Panc1 (cell line): ENCODE results near the gene MTMR12. TPM values are rescaled to one million over a fixed set of nuclear protein-coding genes. Genes with fewer than 3 reads are reported as not detected.
A peak's percentile ranks its signal among the peaks of the same experiment; 100 is the strongest.

Experiments used
- ATAC-seq: fragments of 200-7000 bp; cut with Tn5 transposase; 2 replicates; pipeline ENCODE4 v1.9.1; 2020; ENCODE audit warnings: mild to moderate bottlenecking, moderate library complexity
- BruUV-seq: library from RNA; stranded (reverse); fragments of 400-500 nt; replicated peaks from 2 replicates; lab custom pipeline; 2021; lab: Mats Ljungman, UMichigan
- CTCF ChIA-PET: fragments of 300-600 bp; sonication (Branson Sonifier 250); formaldehyde crosslinking; loops from one replicate; lab custom pipeline; 2022; ENCODE audit warnings: antibody characterized with exemption; lab: Charles Lee
- POLR2A ChIA-PET: fragments of 300-600 bp; sonication (Branson Sonifier 250); formaldehyde crosslinking; loops from one replicate; lab custom pipeline; 2022; ENCODE audit warnings: antibody characterized with exemption; lab: Charles Lee
- DNase-seq: peaks from one replicate; pipeline ENCODE4 v3.0.0-alpha.2; 2010; ENCODE audit warnings: low read depth, low spot score
- H3K27ac ChIP-seq: 2 replicates; pipeline ENCODE4 v1.5.1; 2011; ENCODE audit warnings: mild to moderate bottlenecking, low read length, inconsistent platforms
- H3K27me3 ChIP-seq: fragments of 200-500 bp; sonication (Bioruptor generic); 2 replicates; pipeline ENCODE4 v1.6.0; 2014; ENCODE audit warnings: low read length, inconsistent platforms; ENCODE audit not compliant: control insufficient read depth, insufficient read depth
- H3K36me3 ChIP-seq: fragments of 200-500 bp; sonication (Bioruptor generic); 2 replicates; pipeline ENCODE4 v1.5.1; 2014; ENCODE audit warnings: inconsistent platforms, mild to moderate bottlenecking, low read length, moderate library complexity; ENCODE audit not compliant: control insufficient read depth, insufficient read depth
- H3K4me1 ChIP-seq: 2 replicates; pipeline ENCODE4 v1.5.1; 2011; ENCODE audit warnings: inconsistent platforms, mild to moderate bottlenecking, low read length, moderate library complexity; ENCODE audit not compliant: control insufficient read depth, insufficient read depth
- H3K4me3 ChIP-seq, 2 experiments: 2 replicates each; pipeline ENCODE4 v1.5.1; 2011 to 2012; ENCODE audit warnings: low read depth in 2 of 2, low read length in 2 of 2, mild to moderate bottlenecking in 2 of 2, inconsistent platforms in 1 of 2, moderate library complexity in 1 of 2
- H3K9me3 ChIP-seq: fragments of 200-500 bp; sonication (Bioruptor generic); 2 replicates; pipeline ENCODE4 v1.5.1; 2014; ENCODE audit warnings: low read depth, mild to moderate bottlenecking, inconsistent platforms, low read length, moderate library complexity; ENCODE audit not compliant: control insufficient read depth, insufficient read depth
- POLR2AphosphoS5 ChIP-seq: IDR thresholded peaks from 2 replicates; pipeline ENCODE4 v1.6.1; 2012; ENCODE audit warnings: mild to moderate bottlenecking, low read depth, low read length, moderate library complexity
- SIN3A ChIP-seq: IDR thresholded peaks from 2 replicates; pipeline ENCODE4 v1.6.1; 2012; ENCODE audit warnings: low read depth, mild to moderate bottlenecking, low read length, moderate library complexity, borderline replicate concordance; ENCODE audit not compliant: insufficient read depth
- TCF7L2 ChIP-seq: IDR thresholded peaks from 2 replicates; pipeline ENCODE4 v1.6.1; 2011; ENCODE audit warnings: mild to moderate bottlenecking, low read depth, low read length, inconsistent platforms
- in situ Hi-C: cut with HindIII; loops from 2 replicates; pipeline ENCODE4 v1.10.0; 2016; ENCODE audit warnings: low sequenced_read_pairs, low pct_unique_long_range_greater_than_20kb
- intact Hi-C: fragments of 100-400 bp; cut with micrococcal nuclease; formaldehyde crosslinking; loops from one replicate; pipeline ENCODE4 v1.10.0; 2022; ENCODE audit not compliant: unreplicated experiment
- total RNA-seq: library from RNA; stranded (reverse); gene quantifications from one replicate; pipeline ENCODE4 v1.2.1, GENCODE V29; 2021; ENCODE audit not compliant: unreplicated experiment
- TF ChIP-seq, protein P1 (sequence below), 2 experiments: IDR thresholded peaks; 2 replicates each; pipeline ENCODE4 v1.6.1; 2011 to 2012; ENCODE audit warnings: low read depth in 2 of 2, control low read depth in 1 of 2, low read length in 1 of 2, mild to moderate bottlenecking in 1 of 2, moderate library complexity in 1 of 2; ENCODE audit not compliant: insufficient read depth in 1 of 2
- TF ChIP-seq, protein P2 (sequence below): fragments of 450-650 bp; IDR thresholded peaks from 2 replicates; pipeline ENCODE4 v1.5.1; 2017; ENCODE audit warnings: mild to moderate bottlenecking

The MTMR12 gene
- total RNA-seq, 1 experiment from 2014 or later: 42.4 TPM

DNA sequence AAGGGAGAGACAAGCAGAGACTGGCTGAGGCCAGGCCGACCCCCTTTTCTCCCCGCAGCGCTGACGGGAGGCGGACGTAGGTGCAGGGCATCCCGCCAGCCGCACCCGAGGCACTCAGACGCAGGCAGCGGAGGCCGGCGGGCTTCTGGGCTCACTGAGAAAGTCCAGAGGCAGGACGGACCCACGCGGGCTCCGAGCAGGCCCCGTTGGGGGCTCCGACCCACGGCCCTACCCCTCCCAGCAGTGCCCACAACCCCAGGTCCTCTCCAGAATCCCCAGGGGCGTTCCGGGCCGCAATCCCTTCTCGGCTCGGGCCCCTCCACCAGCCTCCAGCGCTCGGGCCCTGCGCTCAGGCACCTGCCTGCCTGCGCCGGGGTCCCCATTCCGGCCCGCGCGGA, 543 bp downstream of the MTMR12 start:
- intact Hi-C loops: no loop called here
- BruUV-seq: no TSS peak
- Histone ChIP-seq H3K4me1 (0 out of 2 replicates have a peak, but pooled peaks cover 3% of the 10 kb centered on the region), H3K27ac (peak overlapping the region; percentile 73), H3K4me3 (peak overlapping the region; percentile 71 to 80), H3K27me3 (no peaks in the 10 kb centered on the region), H3K36me3 (no peaks in the 10 kb centered on the region), H3K9me3 (no peaks in the 10 kb centered on the region)
- ATAC-seq (peak; percentile 46), DNase-seq (no peak)
- CTCF ChIA-PET: interaction anchor here (0.6 kb wide), 1 partner anchor 28 kb away, joined by 6 read pairs; no protein-coding TSS in a partner anchor
- in situ Hi-C loops: no loop called here
- TF ChIP-seq POLR2AphosphoS5 (no peak), TCF7L2 (no peak), SIN3A (no peak)
- TF ChIP-seq, protein P1, sequence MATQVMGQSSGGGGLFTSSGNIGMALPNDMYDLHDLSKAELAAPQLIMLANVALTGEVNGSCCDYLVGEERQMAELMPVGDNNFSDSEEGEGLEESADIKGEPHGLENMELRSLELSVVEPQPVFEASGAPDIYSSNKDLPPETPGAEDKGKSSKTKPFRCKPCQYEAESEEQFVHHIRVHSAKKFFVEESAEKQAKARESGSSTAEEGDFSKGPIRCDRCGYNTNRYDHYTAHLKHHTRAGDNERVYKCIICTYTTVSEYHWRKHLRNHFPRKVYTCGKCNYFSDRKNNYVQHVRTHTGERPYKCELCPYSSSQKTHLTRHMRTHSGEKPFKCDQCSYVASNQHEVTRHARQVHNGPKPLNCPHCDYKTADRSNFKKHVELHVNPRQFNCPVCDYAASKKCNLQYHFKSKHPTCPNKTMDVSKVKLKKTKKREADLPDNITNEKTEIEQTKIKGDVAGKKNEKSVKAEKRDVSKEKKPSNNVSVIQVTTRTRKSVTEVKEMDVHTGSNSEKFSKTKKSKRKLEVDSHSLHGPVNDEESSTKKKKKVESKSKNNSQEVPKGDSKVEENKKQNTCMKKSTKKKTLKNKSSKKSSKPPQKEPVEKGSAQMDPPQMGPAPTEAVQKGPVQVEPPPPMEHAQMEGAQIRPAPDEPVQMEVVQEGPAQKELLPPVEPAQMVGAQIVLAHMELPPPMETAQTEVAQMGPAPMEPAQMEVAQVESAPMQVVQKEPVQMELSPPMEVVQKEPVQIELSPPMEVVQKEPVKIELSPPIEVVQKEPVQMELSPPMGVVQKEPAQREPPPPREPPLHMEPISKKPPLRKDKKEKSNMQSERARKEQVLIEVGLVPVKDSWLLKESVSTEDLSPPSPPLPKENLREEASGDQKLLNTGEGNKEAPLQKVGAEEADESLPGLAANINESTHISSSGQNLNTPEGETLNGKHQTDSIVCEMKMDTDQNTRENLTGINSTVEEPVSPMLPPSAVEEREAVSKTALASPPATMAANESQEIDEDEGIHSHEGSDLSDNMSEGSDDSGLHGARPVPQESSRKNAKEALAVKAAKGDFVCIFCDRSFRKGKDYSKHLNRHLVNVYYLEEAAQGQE (IDR thresholded peaks at IDR 0.05; ENCODE audit: insufficient read depth in 1 of 2, low read depth in 2 of 2, low read length in 1 of 2): no peak
- TF ChIP-seq, protein P2, sequence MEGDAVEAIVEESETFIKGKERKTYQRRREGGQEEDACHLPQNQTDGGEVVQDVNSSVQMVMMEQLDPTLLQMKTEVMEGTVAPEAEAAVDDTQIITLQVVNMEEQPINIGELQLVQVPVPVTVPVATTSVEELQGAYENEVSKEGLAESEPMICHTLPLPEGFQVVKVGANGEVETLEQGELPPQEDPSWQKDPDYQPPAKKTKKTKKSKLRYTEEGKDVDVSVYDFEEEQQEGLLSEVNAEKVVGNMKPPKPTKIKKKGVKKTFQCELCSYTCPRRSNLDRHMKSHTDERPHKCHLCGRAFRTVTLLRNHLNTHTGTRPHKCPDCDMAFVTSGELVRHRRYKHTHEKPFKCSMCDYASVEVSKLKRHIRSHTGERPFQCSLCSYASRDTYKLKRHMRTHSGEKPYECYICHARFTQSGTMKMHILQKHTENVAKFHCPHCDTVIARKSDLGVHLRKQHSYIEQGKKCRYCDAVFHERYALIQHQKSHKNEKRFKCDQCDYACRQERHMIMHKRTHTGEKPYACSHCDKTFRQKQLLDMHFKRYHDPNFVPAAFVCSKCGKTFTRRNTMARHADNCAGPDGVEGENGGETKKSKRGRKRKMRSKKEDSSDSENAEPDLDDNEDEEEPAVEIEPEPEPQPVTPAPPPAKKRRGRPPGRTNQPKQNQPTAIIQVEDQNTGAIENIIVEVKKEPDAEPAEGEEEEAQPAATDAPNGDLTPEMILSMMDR: no peak
- POLR2A ChIA-PET: no interaction called here

DNA sequence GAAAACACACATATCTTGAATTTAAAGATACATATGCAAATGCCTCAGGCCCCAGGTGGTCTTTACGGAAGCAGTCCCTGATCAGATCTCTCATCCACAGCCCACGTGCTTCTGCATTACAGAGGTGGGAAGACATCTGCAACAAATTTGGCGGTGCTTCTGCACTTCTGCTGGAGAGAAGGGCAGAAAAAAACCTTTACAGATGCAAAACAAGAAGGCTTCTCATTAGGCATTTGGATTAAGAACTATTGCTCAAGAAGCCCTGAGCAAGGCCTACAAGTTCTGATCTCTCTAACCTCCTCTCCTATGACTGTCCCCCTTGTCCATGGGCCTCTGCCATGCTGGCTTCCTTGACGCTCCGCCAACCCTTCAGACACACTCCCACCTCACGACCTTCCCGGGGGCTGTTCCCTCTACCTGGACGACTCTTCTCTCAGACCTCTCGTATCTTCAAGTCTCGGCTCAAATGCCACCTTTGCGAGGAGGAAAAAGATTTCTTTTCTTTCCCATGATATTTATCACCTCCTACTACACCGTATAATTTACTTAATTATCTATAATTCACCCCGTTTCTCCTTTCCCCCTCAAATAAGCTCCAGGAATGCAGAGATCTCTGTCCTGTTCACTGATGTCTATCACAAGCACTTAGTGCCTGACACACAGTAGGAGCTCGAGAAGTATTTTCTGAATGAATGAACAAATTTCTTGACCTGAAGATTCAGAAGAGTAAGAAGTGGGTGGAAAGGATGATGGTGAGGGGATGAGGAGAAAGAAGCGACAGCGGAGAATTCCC, 1.1 kb downstream of the MTMR12 start:
- in situ Hi-C loops: no loop called here
- intact Hi-C loops: no loop called here
- DNase-seq: no peak
- POLR2A ChIA-PET: no interaction called here
- Histone ChIP-seq H3K4me3 (peak overlapping the region; percentile 71 to 80), H3K9me3 (no peaks in the 10 kb centered on the region), H3K27me3 (no peaks in the 10 kb centered on the region), H3K4me1 (0 out of 2 replicates have a peak, but pooled peaks cover 3% of the 10 kb centered on the region), H3K27ac (peak overlapping the region; percentile 73), H3K36me3 (no peaks in the 10 kb centered on the region)
- TF ChIP-seq, protein P1 (IDR thresholded peaks at IDR 0.05; ENCODE audit: insufficient read depth in 1 of 2, low read depth in 2 of 2, low read length in 1 of 2): no peak
- TF ChIP-seq, protein P2: no peak
- no peak for TF ChIP-seq TCF7L2
- no peak for TF ChIP-seq POLR2AphosphoS5
- TF ChIP-seq SIN3A: no peak
- no peak for ATAC-seq
- CTCF ChIA-PET: no interaction called here
- BruUV-seq: TSS peak; percentile 87
